ENCODE data around the gene PCBP4.
A peak's percentile ranks its signal among the peaks of the same experiment; 100 is the strongest.

Gene PCBP4

DNA sequence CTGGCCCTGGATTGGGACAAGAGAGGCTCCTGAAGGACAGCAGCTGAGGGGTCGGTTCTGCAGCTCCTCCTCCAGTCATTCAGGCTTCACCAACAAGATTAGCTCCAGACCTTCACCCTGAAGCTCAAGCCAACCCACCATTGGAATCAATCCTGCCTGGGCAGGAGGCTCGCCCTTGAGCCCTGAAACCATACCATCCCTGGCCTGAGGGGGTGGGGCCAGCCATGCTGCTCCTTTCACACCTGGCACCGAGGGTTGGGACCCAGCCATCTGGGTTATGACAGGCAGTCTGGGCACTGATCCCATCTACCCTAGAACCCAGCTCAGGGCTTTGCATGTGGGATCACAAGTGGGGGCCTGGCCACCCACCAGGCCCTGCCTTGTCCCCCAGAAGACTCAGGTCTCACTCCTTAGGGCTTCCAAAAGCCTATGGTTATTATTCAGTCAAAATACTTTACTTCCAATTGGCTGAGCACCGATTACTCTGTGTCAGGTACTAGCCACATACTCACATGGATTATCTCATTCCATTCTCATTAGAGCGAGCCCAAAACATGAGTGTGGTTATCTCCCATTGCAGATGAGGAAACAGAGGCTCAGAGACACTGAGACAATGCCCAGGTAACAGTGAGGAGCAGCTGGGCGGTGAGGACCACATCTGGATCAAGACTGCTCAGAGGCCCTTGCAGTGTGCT lies 3.5 kb upstream of the PCBP4 start:
- no peak for DNase-seq

DNA sequence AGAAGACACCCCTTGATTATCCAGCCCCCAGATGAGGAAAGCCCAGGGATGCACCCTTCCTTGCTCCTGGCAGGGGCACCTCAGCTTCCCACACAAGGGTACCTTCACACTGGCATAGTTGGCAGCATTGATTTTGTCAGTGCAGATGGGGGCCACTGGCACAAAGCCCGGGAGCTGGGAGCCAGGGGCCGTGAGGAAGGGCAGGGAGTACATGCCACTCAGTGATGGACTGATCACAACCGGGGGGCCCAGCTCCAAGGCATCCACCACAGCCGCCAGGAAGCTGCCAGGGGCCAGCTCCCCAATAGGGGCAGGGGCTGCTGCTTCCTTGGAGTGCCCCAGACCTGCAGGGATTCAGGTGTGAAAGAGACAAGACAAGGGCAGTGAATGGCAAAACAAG lies 2.6 kb upstream of the PCBP4 start:
- DNase-seq = no peak

DNA sequence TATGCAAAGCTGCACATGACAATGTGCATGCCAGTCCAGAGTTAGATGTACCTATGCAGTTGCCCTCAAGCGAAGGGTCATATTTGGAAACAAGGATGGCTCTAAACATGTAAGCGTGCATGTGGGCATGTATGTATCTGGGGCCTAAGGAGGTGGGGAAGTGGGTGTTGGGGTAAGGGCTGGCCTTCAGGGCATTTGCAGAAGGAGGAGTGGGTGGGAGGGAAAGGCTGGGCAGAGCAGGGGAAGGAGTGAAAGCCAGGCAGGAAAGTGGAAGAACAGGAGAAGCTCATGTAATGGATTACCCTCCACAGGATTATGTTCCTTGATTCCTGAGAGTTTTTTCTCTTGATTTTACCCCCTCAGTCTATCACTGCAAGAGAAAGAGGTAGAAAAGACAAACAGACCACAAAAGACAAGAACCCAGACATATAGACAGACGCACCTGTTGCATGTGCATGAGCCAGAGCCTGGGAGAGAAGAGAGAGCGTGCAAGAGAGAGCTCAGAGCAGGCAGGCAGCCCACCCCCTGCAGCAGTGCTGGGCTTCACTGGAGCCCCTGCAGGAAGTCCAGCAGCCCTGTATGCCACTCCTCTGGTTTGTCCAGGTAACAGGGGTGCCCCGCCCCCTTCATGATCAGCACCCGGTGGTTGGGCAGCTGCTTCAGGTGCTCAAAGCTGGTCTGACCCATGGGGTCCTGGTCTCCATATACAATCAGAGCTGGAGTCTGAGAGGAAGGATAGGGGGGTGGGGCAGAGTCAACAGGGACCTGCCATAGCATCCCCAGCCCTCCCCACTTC lies 1.8 kb upstream of the PCBP4 start:
- DNase-seq = no peak

DNA sequence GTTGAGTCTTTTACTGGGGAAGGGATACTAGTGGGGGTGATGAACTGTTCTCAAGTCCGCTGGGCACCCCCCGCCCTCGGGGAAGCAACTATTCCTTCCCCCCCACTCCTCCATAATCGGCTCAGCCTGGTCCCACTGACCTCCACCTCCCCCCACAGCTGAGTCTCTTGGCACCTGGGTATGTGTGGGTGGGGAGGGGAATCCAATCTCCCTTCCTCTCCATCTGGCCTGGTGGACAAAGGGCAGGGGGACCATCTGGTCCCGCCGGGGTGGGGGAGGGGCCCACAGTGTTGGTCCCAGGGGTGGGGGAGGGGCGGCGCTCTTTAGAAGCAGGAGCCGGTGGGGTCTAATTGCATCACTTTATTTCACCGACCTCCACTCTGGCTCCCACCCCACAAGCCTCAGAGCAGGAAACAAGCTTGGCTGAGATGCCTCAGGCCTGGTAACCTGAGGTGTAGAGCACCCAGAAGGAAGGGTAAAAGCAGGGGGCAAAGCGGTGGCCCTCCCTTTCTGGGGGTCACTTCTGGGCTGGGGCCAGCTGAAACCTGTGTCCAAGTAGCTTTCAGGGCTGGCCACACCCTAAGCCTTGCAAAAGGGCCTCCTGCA lies 1.0 kb upstream of the PCBP4 start:
- DNase-seq = no peak

DNA sequence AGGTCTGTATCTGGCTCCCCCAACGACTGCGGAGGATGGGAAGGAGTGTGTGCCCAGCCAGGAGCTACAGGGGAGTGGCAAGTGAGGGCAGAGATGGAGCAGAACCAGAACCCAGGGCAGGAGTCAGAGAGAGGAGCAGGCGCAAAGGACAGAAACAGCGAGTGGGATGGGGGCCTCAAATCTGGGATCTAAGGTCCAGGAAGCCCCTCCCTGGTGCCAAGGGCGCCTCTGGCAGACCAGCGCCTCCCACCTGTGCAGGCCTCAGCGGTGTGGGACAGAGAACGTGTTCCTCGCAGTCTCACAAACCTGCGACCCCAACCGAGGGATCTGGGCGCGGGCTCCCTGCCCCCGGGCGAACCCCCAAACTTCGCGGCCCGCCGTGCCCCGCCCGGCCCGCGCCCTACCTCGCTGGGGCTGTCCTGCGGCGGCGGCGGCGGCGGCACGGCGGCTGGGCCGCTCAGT lies 301 bp downstream of the PCBP4 start:
- no peak for DNase-seq

DNA sequence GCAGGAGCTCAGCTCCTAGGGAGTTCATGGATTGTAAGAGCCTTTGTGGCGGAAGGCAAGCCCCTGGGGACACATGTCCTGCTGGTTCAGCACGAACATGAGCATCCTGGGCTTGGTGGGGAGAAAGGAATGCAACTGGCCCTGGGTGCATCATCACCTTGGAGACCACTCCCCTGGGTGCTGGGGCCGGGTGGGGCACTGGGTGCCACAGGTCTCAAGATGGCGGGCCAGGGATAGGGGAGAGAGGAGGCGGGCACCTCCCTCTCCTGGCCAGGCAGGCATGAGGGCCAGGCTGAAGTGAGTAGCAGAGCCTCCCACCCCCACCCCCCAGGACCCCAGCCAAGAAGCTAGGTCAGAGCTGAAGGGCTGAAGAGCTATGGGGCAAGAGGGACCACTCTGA lies 768 bp downstream of the PCBP4 start:
- no peak for DNase-seq

DNA sequence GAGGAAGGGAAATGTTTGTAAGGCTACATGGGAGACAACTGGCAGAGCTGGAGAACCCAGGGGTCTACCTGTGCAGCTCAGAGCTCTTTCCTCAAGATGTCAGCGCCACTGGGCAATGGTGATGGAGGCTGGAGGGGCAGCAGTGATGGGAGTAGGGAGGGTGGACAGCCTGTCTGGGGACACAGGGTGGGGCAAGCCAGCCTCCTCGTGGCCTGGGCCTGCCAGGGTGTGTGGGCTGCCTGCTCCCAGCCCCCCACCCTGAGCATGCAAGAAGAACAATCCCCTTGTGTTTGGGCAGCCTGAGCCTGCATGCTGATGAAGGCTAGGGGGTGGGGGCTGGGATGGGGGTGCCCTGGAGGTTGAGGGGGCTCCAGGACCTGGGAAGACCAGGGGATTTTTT lies 1.2 kb downstream of the PCBP4 start:
- DNase-seq = no peak

DNA sequence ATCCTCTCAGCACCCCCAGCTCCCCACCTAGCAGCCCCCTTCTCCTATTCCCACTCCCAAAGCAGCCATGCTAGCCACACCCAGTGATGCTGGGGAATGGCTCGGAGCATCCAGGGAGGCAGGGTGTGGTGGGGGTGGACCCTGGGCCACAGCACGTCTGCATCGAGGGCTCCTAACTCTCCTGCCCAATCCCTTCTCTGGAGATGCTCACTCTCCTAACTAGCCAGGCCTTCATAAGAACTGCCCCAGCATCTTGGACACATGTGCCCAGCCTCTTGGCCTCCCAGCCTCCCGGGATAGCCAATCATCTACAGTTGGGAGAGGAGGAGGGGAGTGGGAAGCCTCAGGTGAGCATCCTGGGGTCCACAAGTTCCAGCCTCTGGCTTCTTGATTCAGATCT lies 2.7 kb downstream of the PCBP4 start:
- DNase-seq = no peak

DNA sequence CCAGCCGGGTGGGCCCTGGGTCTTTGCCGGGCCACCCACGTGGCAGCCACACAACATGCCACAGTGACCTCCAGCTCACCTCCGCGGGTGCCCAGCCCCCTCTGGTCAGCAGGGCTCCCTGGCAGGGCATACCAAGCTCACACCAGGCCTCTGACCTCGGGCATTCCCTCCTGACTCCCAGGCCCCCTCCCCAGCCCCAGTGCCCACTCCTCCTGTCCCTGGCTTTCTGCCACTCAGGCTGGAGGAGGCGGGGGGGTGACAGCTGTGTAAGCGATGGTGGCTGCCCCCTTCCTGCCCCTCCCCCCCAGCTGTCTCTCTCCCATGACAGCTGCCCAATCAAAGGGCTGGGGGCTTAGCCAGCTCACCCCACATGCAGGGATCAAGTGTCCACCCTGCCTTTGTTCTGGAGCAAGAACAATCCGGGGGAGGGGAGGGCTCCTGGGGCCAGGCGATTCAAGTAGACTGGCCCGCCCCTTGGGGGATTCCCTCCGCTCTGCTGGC lies 3.3 kb downstream of the PCBP4 start:
- DNase-seq = no peak

DNA sequence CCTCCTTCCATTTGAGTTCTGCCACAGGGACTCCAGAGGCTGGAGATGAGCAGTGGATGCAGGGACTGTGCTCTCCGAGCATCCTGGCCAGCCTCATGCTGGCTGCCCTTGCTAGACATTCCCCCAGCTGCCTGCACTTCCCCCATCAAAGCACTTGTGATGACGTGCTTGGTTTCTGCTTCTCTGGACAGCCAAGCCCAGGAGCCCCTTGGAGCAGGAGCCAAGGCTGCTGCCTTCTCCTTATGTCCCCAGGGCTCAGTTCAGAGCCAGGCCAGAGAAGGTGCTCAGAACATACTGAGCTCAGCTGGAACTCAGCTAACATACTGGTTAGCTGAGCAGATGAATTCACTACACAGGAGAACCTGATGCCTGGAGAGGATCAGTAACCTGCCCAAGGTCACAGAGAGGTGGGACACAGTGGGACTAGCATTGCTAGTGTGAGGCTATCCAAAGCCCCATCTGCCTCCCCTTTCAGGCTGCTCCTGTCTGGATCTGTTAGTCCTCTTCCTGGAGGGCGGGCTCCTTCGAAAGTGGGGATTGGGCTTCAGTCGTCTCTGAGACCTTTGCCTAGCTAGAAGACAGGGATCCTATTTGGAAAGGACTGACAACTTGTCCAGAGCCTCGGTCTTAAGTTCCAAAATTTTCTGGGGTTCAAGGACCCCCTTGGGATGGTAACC lies 4.3 kb downstream of the PCBP4 start:
- DNase-seq = no peak

DNA sequence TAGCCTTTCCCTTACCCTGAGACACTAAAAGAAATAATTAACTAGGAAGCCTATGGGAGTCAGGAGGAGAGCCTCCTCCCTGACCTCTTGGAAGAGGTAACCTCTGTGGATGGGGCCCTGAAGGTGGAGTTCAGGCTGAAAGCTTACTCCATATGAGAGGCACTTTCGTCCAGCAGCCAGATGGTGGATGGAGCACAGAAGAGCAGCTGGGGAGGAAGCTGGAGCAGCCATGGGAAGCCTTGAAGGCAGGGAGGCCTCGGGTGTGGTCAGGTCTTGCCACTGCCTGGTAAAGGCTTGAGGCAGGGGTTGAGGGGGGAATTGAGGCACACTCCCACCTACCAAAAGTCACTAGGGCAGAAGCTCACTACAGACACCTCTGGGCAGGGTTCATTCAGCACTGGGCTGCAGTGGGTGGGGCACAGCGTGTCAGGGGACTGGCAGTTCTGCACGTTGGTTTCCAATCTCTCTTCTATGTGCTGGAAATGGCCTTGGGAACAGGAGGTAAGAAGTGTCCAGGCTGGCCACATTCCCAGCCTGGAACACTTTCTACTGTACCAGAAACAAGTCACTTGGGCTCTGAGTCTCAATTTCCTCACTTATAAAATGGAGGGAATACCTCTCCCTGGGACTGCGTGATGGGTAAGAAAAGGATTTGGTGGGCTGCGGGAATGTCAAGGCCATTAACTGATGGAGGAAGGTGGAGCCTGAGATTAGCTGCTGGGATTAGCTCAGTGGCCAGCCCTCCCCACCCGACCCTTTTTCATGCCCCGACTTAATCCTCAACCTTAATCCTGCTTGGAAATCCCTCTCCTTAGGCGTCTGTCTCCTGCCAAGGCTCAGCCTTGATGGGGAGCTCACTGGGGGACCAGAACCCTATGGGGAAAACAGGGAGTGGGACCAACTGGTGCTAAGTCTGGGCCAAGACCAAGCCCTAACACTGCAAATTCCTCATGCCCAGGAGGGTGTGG lies 5.4 kb downstream of the PCBP4 start:
- no peak for DNase-seq

DNA sequence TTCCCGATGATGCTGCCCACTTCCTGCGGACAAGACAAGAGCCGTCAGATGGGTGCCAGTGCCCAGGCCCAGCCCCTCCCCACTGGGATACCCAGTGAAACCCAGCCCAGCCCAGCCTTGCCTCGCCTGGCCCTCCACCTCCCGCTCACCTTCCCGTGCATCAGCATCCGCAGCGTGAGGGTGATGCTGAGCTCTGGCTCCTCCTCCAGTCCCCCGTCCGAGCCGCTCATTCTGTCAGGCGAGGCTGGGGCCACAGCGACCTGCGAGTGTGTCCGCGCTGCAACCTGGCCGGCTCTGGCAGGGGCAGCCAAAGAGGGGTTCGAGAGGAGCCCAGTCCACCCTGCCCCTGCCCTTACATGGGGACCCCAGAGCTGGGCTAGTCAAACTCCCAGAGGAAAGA lies 6.2 kb downstream of the PCBP4 start:
- DNase-seq = no peak

DNA sequence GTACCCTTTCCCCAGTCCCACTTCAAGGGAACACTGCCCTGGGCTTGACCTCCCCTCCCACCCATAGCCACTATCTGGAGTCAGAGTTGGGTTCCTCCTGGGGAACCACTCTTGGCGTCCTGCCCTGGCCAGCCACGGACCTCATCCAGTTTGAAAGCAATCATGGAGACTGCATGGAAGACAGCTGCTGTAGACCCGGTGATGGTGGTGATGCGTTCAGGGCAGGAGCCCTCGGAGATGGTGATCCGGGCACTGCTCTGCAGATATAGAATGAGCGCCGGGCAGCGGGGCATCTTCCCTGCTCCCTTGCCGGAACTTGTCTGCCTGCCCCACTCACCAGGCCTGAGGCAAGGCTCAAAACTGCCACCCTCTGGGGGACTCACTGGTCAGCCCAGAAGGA lies 6.9 kb downstream of the PCBP4 start:
- DNase-seq = no peak

DNA sequence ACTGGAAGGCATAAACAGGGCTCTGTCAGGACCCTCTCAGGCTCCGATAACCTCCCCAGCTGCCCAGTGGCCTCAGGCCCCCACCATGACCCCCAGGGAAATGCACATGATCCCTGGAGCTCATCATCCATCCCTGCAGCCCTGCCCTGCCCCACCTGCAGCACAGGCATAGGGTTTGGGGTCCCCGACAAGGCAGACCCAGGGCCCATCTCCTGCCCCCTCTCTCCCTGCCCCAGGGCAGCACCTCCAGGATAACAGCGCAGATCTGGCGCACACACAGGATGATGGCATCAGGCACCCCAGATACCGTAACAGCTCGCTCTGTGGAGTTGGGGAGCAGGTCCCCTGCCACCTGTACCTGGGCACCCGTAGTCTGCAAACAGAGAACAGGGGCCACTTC lies 7.6 kb downstream of the PCBP4 start:
- no peak for DNase-seq

DNA sequence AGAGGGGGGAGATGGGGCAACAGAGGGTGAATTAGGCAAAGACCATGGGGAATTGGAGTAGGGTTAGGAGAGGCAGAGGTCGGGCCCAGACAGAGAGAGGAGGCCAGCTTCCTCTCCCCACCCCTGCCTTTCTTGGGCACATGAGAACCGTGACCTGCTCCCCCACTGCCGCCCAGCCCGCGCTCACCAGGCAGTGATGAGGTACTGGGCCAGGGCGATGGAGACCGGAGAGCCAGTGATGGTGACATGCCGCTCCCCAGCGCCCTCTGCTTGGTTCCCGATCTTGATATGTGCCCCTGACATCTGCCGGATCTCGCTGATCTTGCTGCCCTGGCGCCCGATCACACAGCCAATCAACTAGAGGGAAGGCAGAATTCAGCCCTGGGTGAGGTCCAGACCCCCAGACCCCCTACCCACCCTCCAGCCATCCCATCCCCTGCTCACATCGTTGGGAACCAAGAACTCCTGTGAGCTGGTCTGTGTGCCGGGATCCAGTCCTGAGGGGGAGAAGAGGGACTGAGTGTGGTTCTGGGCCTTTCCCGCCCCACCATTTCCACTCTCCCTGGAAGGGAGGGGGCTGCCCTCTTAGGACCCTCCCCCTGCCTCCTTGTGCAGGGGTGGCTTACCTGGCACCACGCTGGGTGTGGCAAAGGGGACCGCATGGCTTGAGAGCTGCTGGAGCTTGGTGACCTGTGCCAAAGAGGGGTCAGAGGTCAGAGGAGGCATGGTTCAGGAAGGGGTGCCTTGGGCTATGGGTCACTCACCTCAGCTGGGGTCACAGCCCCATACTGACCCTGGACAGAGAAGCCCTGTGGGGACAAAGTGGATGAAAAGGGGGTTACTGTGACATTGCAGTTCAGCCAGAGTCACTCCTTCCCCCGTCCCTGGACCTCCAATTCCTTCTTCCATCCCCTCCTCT lies 8.4 kb downstream of the PCBP4 start:
- no peak for DNase-seq

DNA sequence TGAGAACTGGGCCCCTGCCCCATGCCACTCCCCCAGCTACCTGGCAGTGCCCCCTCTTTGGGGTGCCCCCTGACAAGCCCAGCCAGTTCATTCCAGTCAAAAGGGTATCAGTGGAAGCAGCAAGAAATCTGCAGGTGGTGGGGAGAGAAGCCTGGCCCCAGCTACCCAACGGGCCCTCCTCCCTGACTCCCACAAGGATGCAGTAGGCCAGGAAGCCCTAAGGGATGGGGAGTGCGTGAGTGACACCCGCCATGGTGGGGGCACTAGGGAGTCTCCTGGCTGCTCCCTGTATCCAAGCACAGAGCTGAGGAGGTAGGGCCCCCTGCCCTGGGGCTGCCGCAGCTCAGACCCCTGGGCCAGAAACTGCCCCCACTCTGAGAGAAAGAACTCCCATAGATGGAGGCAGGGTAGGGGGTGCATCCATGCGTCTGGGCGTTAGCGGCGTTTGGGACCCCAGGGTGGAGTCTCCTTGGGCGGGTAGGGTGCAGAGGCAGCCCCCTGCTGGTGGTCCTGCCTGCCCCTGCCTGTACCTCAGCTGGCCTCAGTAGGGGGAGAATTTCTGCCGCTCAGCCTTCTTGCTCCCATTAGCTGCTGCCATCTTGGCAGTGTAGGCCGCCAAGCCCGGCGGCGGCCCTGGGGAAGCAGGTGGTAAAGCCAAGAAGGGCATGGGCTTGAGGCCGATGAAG lies 9.6 kb downstream of the PCBP4 start:
- no peak for DNase-seq

DNA sequence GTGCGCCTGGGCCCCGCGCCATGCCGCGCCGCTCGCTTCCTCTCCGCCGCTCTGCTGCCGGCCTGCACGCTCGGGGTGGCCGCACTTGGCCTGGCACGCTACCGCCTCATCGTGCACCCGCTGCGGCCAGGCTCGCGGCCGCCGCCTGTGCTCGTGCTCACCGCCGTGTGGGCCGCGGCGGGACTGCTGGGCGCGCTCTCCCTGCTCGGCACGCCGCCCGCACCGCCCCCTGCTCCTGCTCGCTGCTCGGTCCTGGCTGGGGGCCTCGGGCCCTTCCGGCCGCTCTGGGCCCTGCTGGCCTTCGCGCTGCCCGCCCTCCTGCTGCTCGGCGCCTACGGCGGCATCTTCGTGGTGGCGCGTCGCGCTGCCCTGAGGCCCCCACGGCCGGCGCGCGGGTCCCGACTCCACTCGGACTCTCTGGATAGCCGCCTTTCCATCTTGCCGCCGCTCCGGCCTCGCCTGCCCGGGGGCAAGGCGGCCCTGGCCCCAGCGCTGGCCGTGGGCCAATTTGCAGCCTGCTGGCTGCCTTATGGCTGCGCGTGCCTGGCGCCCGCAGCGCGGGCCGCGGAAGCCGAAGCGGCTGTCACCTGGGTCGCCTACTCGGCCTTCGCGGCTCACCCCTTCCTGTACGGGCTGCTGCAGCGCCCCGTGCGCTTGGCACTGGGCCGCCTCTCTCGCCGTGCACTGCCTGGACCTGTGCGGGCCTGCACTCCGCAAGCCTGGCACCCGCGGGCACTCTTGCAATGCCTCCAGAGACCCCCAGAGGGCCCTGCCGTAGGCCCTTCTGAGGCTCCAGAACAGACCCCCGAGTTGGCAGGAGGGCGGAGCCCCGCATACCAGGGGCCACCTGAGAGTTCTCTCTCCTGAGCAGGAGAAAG lies 11.1 kb downstream of the PCBP4 start:
- peak; percentile 47 for DNase-seq

DNA sequence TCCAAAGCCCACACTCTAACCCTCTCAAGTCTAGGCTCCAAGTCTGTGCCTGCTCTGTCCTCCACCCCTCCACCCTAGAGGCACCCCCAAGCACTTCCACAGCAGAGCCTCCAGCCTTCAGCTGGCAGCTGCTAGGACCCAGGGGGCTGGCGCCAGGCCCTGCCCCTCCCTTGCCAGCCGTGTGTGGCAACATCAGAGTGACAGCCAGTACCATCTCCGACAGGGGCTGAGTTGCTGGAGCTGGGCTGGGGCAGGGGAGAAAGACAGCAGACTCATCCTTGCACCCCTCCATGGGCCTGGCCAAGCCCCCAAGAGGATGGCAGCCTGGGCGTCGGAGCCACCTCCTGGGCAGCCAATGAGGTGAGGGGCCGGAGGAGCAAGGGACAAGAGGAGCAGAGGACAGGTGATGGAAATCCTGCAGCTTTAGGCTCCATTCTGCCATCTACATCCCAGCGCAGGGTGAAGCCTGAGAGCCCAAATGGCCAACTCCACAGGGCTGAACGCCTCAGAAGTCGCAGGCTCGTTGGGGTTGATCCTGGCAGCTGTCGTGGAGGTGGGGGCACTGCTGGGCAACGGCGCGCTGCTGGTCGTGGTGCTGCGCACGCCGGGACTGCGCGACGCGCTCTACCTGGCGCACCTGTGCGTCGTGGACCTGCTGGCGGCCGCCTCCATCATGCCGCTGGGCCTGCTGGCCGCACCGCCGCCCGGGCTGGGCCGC lies 11.9 kb downstream of the PCBP4 start, which contains the start of gene GPR62:
Gene GPR62, plus strand, starts transcription at position 207 of the 718 bp plus-strand sequence. Its CDS starts 272 bp downstream, at position 479.
- no peak for DNase-seq

All from hematopoietic multipotent progenitor cell treated with erythropoietin and hydrocortisone succinate and interleukin-3 and kit ligand, for 8 days (in vitro differentiated cells).